Measurements from ENCODE around the gene S100A10.

DNA sequence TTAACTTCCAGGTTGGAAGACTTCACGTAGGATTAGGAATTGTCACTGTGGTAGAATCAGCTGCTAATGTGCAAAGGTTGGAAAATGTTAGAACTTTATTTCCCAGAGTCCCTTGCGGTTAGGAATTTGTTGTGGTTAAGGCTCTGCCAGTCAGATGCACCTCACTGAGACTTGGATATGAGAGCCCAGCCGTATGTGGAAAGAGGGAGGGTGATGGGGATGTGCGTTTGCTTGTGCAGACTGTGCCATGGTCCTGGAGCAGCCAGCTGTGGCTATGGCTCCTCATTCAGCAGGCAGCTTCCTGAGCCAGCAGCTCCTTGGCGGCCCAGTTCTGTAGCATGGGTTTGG lies 12.5 kb downstream of the S100A10 start:
- TF ChIP-seq, protein P1, sequence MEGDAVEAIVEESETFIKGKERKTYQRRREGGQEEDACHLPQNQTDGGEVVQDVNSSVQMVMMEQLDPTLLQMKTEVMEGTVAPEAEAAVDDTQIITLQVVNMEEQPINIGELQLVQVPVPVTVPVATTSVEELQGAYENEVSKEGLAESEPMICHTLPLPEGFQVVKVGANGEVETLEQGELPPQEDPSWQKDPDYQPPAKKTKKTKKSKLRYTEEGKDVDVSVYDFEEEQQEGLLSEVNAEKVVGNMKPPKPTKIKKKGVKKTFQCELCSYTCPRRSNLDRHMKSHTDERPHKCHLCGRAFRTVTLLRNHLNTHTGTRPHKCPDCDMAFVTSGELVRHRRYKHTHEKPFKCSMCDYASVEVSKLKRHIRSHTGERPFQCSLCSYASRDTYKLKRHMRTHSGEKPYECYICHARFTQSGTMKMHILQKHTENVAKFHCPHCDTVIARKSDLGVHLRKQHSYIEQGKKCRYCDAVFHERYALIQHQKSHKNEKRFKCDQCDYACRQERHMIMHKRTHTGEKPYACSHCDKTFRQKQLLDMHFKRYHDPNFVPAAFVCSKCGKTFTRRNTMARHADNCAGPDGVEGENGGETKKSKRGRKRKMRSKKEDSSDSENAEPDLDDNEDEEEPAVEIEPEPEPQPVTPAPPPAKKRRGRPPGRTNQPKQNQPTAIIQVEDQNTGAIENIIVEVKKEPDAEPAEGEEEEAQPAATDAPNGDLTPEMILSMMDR (IDR thresholded peaks at IDR 0.05; ENCODE audit: insufficient read depth, low read length) = no peak
- TF ChIP-seq POLR2AphosphoS5 (IDR thresholded peaks at IDR 0.05; ENCODE audit: low read depth) = no peak
- TF ChIP-seq, protein P2, sequence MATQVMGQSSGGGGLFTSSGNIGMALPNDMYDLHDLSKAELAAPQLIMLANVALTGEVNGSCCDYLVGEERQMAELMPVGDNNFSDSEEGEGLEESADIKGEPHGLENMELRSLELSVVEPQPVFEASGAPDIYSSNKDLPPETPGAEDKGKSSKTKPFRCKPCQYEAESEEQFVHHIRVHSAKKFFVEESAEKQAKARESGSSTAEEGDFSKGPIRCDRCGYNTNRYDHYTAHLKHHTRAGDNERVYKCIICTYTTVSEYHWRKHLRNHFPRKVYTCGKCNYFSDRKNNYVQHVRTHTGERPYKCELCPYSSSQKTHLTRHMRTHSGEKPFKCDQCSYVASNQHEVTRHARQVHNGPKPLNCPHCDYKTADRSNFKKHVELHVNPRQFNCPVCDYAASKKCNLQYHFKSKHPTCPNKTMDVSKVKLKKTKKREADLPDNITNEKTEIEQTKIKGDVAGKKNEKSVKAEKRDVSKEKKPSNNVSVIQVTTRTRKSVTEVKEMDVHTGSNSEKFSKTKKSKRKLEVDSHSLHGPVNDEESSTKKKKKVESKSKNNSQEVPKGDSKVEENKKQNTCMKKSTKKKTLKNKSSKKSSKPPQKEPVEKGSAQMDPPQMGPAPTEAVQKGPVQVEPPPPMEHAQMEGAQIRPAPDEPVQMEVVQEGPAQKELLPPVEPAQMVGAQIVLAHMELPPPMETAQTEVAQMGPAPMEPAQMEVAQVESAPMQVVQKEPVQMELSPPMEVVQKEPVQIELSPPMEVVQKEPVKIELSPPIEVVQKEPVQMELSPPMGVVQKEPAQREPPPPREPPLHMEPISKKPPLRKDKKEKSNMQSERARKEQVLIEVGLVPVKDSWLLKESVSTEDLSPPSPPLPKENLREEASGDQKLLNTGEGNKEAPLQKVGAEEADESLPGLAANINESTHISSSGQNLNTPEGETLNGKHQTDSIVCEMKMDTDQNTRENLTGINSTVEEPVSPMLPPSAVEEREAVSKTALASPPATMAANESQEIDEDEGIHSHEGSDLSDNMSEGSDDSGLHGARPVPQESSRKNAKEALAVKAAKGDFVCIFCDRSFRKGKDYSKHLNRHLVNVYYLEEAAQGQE (IDR thresholded peaks at IDR 0.05; ENCODE audit: insufficient replicate concordance, low read depth) = no peak
